ENCODE results near the gene SUGCT.
"Not testable (repeated sequence)": the region's sequence is repeated elsewhere in the genome, so short reads cannot be mapped to it uniquely, and the experiment has no call there.

The SUGCT gene

DNA sequence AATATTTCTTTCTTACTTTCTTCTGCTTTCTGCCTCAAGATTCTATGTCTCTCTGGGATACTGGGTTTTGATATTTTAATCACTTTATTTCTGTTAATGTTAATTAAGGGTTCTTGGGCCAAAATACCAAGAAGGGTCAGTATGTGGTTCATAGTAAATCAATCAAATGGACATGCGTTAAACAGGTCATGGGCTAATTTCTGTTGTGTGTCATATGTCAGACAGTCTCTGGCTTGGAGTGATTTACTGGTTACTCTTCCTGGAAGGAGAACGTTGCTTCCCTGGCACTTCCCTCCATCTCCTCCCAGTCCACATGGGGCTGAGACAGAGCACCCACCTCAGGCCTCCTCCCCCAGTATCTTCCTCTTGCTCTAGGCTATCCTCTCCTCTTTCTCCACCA lies 489.1 kb downstream of the SUGCT start:
- TF ChIP-seq YY2 (tag by site-specific recombination; IDR thresholded peaks at IDR 0.05) (no peak), ZEB2 (tag by site-specific recombination; IDR thresholded peaks at IDR 0.05) (no peak), ZNF837 (tag by site-specific recombination; IDR thresholded peaks at IDR 0.05) (no peak), ZNF843 (tag by site-specific recombination; IDR thresholded peaks at IDR 0.05) (no peak), ZNF266 (tag by site-specific recombination; IDR thresholded peaks at IDR 0.05; ENCODE audit: low read depth) (no peak), ZIC2 (tag by site-specific recombination; IDR thresholded peaks at IDR 0.05) (no peak), ZNF426 (tag by site-specific recombination; IDR thresholded peaks at IDR 0.05) (no peak), KLF8 (tag by site-specific recombination; IDR thresholded peaks at IDR 0.05) (no peak), ZNF664 (tag by site-specific recombination; IDR thresholded peaks at IDR 0.05) (no peak), ZNF626 (tag by site-specific recombination; IDR thresholded peaks at IDR 0.05) (no peak), ZNF146 (tag by site-specific recombination; IDR thresholded peaks at IDR 0.05) (no peak)
- TF ChIP-seq, protein P1, sequence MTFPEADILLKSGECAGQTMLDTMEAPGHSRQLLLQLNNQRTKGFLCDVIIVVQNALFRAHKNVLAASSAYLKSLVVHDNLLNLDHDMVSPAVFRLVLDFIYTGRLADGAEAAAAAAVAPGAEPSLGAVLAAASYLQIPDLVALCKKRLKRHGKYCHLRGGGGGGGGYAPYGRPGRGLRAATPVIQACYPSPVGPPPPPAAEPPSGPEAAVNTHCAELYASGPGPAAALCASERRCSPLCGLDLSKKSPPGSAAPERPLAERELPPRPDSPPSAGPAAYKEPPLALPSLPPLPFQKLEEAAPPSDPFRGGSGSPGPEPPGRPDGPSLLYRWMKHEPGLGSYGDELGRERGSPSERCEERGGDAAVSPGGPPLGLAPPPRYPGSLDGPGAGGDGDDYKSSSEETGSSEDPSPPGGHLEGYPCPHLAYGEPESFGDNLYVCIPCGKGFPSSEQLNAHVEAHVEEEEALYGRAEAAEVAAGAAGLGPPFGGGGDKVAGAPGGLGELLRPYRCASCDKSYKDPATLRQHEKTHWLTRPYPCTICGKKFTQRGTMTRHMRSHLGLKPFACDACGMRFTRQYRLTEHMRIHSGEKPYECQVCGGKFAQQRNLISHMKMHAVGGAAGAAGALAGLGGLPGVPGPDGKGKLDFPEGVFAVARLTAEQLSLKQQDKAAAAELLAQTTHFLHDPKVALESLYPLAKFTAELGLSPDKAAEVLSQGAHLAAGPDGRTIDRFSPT (tag by site-specific recombination; IDR thresholded peaks at IDR 0.05), result no peak
- TF ChIP-seq, protein P2, sequence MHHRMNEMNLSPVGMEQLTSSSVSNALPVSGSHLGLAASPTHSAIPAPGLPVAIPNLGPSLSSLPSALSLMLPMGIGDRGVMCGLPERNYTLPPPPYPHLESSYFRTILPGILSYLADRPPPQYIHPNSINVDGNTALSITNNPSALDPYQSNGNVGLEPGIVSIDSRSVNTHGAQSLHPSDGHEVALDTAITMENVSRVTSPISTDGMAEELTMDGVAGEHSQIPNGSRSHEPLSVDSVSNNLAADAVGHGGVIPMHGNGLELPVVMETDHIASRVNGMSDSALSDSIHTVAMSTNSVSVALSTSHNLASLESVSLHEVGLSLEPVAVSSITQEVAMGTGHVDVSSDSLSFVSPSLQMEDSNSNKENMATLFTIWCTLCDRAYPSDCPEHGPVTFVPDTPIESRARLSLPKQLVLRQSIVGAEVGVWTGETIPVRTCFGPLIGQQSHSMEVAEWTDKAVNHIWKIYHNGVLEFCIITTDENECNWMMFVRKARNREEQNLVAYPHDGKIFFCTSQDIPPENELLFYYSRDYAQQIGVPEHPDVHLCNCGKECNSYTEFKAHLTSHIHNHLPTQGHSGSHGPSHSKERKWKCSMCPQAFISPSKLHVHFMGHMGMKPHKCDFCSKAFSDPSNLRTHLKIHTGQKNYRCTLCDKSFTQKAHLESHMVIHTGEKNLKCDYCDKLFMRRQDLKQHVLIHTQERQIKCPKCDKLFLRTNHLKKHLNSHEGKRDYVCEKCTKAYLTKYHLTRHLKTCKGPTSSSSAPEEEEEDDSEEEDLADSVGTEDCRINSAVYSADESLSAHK (tag by site-specific recombination; IDR thresholded peaks at IDR 0.05), result no peak
- TF ChIP-seq, protein P3, sequence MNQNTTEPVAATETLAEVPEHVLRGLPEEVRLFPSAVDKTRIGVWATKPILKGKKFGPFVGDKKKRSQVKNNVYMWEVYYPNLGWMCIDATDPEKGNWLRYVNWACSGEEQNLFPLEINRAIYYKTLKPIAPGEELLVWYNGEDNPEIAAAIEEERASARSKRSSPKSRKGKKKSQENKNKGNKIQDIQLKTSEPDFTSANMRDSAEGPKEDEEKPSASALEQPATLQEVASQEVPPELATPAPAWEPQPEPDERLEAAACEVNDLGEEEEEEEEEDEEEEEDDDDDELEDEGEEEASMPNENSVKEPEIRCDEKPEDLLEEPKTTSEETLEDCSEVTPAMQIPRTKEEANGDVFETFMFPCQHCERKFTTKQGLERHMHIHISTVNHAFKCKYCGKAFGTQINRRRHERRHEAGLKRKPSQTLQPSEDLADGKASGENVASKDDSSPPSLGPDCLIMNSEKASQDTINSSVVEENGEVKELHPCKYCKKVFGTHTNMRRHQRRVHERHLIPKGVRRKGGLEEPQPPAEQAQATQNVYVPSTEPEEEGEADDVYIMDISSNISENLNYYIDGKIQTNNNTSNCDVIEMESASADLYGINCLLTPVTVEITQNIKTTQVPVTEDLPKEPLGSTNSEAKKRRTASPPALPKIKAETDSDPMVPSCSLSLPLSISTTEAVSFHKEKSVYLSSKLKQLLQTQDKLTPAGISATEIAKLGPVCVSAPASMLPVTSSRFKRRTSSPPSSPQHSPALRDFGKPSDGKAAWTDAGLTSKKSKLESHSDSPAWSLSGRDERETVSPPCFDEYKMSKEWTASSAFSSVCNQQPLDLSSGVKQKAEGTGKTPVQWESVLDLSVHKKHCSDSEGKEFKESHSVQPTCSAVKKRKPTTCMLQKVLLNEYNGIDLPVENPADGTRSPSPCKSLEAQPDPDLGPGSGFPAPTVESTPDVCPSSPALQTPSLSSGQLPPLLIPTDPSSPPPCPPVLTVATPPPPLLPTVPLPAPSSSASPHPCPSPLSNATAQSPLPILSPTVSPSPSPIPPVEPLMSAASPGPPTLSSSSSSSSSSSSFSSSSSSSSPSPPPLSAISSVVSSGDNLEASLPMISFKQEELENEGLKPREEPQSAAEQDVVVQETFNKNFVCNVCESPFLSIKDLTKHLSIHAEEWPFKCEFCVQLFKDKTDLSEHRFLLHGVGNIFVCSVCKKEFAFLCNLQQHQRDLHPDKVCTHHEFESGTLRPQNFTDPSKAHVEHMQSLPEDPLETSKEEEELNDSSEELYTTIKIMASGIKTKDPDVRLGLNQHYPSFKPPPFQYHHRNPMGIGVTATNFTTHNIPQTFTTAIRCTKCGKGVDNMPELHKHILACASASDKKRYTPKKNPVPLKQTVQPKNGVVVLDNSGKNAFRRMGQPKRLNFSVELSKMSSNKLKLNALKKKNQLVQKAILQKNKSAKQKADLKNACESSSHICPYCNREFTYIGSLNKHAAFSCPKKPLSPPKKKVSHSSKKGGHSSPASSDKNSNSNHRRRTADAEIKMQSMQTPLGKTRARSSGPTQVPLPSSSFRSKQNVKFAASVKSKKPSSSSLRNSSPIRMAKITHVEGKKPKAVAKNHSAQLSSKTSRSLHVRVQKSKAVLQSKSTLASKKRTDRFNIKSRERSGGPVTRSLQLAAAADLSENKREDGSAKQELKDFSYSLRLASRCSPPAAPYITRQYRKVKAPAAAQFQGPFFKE (tag by site-specific recombination; IDR thresholded peaks at IDR 0.05; ENCODE audit: borderline replicate concordance), result no peak
- Histone ChIP-seq H3K9me3 (ENCODE audit: control insufficient read depth, insufficient read depth, low read depth, low read length) (no peaks in the 10 kb centered on the region), H3K36me3 (ENCODE audit: control insufficient read depth in 2 of 2, insufficient read depth in 1 of 2, low read length in 2 of 2) (no peaks in the 10 kb centered on the region), H3K27ac (ENCODE audit: extremely low read depth, low read depth, low read length) (no peak overlapping the region), H3K4me3 (ENCODE audit: low read depth, low read length) (no peak overlapping the region), H3K4me1 (ENCODE audit: control insufficient read depth, insufficient read depth, low read length) (no peaks in the 10 kb centered on the region)
- CTCF ChIA-PET, result interaction anchor here (0.6 kb wide), 1 partner anchor 139 kb away, joined by 3 read pairs; no protein-coding TSS in a partner anchor
- POLR2A ChIA-PET, result no interaction called here

DNA sequence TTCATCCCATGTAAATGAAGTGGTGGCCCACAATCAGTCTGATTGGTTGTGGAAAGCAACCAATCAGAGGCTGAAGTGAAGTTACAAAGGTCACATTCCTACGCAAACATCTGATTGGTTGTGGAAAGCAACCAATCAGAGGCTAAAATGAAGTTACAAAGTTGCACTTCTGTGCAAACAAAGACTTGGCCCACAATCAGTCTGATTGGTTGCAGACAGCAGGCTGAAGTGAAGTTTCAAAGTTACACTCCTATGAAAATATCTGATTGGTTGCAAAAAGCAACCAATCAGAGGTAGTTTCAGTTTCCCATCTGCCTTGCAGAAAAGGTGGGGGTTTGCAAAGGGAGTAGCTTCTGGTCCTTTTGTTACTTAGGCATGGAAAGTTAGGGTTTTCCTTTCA lies 492.6 kb downstream of the SUGCT start:
- H3K27ac ChIP-seq (ENCODE audit: extremely low read depth, low read depth, low read length); H3K36me3 ChIP-seq (ENCODE audit: control insufficient read depth in 2 of 2, insufficient read depth in 1 of 2, low read length in 2 of 2); H3K4me3 ChIP-seq (ENCODE audit: low read depth, low read length); POLR2A ChIA-PET; H3K9me3 ChIP-seq (ENCODE audit: control insufficient read depth, insufficient read depth, low read depth, low read length); H3K4me1 ChIP-seq (ENCODE audit: control insufficient read depth, insufficient read depth, low read length); CTCF ChIA-PET: not testable (repeated sequence)

Measured in HEK293 (cell line).